ENCODE measurements around the gene NSMCE1.
"Not testable (repeated sequence)": the region's sequence is repeated elsewhere in the genome, so short reads cannot be mapped to it uniquely, and the experiment has no call there.

The NSMCE1 gene

DNA sequence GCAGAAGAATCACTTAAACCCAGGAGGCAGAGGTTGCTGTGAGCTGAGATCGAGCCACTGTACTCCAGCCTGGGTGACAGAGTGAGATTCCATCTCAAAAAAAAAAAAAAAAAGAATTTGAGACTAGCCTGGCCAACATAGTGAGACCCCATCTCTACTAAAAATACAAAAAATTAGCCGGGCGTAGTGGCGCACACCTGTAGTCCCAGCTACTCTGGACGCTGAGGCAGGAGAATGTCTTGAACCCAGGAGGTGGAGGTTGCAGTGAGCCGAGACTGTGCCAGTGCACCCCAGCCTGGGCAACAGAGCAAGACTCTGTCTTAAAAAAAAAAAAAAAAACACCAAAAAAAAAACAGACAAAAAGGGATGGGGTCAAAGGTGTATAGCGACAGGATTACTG lies 4.1 kb upstream of the NSMCE1 start:
- not testable (repeated sequence) for DNase-seq (ENCODE audit: low read depth in 1 of 2, low spot score in 1 of 2)

- no peak for DNase-seq (ENCODE audit: low read depth in 1 of 2, low spot score in 1 of 2)
These were observed 3.5 kb upstream of the NSMCE1 start for GRCh38 chr16:27272076-27272475.

- no peak for DNase-seq (ENCODE audit: low read depth in 1 of 2, low spot score in 1 of 2)
These were observed 1.8 kb upstream of the NSMCE1 start for GRCh38 chr16:27270349-27270748.

DNA sequence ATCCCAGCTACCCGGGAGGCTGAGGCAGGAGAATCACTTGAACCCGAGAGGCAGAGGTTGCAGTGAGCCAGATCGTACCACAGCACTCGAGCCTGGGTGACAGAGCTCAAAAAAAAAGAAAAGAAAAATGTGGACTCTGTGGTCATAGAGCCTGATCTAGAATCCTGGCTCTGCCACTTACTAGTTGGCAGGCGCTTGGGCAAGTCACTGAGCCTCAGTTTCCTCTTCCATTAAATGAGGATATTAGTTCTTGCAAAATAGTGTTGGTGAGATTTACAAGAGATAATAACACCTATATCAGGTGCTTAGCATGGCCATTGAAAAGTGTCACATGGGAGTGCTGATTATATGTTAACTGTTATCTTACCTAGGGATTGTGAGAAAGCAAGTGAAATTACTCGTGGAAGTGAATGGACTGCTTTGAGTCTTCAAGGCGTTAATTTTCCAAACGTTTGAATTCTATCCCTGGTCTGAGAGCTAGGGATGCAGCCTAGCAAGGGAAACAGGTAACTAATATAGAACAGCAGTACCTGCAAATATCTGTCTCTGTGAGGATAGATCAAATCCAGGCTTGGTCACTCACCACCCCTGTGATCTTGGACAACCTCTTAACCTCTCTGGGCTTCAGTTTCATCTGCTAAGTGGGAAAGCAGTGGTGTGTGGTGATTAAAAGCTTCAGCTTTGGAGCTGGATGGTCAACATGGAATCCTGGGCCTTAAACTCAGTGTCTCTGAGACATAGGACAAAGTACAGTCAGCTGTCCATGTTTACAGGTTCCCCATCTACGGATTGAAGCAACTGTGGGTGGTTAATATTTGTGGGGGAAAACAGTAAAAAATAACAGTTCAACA lies 953 bp upstream of the NSMCE1 start:
- no peak for DNase-seq (ENCODE audit: low read depth in 1 of 2, low spot score in 1 of 2)

GRCh38 chr16:27267037-27267677 lies 1.4 kb downstream of the NSMCE1 start:
- no peak for DNase-seq (ENCODE audit: low read depth in 1 of 2, low spot score in 1 of 2)

DNA sequence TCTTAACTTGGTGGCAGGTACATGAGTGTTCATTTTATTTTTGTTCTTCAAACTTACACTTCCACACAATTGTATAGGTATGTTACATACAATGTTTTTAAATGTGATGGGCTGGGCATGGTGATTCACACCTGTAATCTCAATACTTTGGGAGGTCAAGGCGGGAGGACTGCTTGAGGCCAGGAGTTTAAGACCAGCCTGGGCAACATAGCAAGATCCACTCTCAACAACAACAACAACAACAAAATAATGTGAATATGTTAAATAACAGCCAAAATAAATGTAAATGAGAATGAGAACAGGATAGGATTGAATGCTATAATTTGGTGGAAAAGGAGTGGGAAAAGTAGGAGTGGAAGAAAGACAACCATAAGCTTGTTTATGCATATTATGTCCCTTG lies 2.6 kb downstream of the NSMCE1 start:
- DNase-seq (ENCODE audit: low read depth in 1 of 2, low spot score in 1 of 2) = no peak

DNA sequence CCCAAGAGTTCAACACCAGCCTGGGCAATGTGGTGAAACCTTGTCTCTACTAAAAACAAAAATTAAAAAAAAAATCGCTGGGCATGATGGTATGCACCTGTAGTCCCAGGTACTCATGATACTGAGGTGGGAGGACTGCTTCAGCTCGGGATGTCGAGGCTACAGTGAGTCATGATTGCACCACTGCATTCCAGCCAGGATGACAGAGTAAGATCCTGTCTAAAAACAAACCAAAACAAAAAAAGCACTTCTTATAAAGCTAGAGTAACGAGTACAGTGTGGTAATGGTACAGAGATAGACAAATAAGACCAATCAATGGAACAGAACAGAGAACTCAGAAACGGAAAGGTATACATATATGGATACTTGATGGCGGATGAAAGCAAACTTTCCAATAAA lies 4.4 kb downstream of the NSMCE1 start:
- no peak for DNase-seq (ENCODE audit: low read depth in 1 of 2, low spot score in 1 of 2)

DNA sequence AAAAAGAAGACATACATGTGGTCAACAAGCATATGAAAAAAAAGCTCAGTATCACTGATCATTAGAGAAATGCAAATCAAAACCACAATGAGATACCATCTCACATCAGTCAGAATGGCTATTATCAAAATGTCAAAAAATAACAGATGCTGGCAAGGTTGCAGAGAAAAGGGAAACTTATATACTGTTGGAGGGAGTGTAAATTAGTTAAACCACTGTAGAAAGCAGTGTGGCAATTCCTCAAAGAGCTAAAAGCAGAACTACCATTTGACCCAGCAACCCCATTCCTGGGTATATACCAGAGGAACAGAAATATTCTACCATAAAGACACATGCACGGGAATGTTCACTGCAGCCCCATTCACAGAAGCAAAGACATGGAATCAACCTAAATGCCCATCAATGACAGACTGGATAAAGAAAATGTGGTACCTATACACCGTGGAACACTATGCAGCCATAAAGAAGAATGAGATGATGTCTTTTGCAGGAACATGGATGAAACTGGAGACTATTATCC lies 5.6 kb downstream of the NSMCE1 start:
- DNase-seq (ENCODE audit: low read depth in 1 of 2, low spot score in 1 of 2) = not testable (repeated sequence)

GRCh38 chr16:27259710-27260109 lies 8.9 kb downstream of the NSMCE1 start:
- no peak for DNase-seq (ENCODE audit: low read depth in 1 of 2, low spot score in 1 of 2)

DNA sequence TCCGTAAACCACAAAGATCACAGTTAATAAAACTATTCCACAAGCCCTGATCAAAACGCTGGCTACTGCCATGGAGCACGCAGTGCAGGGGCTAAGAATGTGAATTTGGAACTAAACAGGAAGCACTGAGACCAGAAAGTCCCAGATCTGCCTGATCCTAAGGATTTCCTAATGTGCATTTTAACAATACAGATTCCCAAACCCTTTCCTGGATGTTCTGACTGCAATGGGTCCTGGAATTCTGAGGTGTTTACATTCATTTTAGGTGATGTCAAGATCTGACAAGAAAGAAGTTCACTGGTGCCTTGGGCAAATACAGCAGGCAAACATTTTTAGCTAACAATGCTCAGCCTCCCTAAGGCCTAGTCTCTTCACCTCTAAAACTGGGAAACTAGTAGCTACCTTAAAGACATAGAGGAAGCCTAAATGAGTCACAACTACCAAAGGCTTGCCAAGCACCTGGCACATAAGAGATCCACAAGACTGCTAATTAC lies 10.3 kb downstream of the NSMCE1 start:
- no peak for DNase-seq (ENCODE audit: low read depth in 1 of 2, low spot score in 1 of 2)

DNA sequence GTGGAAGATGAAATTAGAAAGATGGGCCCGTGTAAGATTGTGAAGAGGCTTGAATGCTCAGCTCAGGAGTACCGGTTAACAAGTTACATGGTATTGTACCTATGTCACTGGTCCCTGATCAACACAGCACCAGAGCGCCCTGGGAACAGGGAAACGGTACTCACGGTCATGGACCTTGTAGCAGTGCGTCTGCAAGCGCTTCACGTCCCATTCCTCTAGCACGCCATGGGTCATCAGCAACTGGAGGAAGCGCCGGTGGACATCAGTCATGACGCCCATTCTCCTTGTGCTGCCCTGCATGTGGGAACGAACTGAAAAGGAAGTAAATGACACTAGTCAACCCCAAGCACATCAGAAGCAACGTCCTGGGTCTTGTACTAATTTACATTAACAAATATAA lies 11.3 kb downstream of the NSMCE1 start:
- no peak for DNase-seq (ENCODE audit: low read depth in 1 of 2, low spot score in 1 of 2)

DNA sequence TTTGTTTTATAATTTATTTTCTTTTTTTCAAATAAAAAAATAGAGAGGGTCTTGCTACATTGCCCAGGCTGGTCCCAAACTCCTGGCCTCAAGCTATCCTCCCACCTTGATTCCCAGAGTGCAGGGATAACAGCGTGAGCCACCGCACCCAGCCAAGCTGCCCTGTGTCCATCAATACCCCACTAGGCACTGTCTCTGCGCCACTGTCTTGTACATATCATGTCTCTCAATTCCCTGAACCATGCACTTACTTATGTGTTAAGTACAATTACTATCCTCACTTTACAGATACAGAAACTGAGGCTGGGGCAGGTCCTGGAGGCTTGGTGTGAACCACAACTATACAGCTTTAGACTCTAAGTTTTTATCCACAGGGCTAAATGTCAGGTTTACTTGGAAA lies 11.7 kb downstream of the NSMCE1 start:
- DNase-seq (ENCODE audit: low read depth in 1 of 2, low spot score in 1 of 2) = no peak

- no peak for DNase-seq (ENCODE audit: low read depth in 1 of 2, low spot score in 1 of 2)
These were observed 14.2 kb downstream of the NSMCE1 start for GRCh38 chr16:27254262-27254811.

- no peak for DNase-seq (ENCODE audit: low read depth in 1 of 2, low spot score in 1 of 2)
These were observed 15.0 kb downstream of the NSMCE1 start for GRCh38 chr16:27253526-27253930.

DNA sequence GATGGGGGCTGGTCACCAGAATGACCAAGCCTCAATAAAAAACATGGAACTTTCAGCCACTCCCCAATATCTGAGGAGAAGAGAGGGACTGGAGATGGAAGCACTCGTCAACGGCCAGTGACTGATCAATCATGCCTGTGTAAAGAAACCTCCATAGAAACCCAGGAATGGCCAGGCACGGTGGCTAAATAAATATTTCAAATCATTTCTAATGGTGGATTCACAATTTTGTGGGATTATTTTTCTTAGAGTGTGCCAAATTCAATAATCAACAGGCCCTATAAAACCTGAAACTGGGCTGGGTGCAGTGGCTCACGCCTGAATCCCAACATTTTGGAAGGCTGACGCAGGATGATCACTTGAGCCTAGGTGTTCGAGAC lies 16.4 kb downstream of the NSMCE1 start:
- DNase-seq (ENCODE audit: low read depth in 1 of 2, low spot score in 1 of 2) = no peak

- no peak for DNase-seq (ENCODE audit: low read depth in 1 of 2, low spot score in 1 of 2)
These were observed 16.9 kb downstream of the NSMCE1 start for GRCh38 chr16:27251541-27252205.

- not testable (repeated sequence) for DNase-seq (ENCODE audit: low read depth in 1 of 2, low spot score in 1 of 2)
These were observed 19.7 kb downstream of the NSMCE1 start for GRCh38 chr16:27248886-27249285.

GRCh38 chr16:27248036-27248435 lies 20.5 kb downstream of the NSMCE1 start:
- DNase-seq (ENCODE audit: low read depth in 1 of 2, low spot score in 1 of 2) = no peak

- DNase-seq (ENCODE audit: low read depth in 1 of 2, low spot score in 1 of 2) = not testable (repeated sequence)
These were observed 21.5 kb downstream of the NSMCE1 start for GRCh38 chr16:27247076-27247475.

DNA sequence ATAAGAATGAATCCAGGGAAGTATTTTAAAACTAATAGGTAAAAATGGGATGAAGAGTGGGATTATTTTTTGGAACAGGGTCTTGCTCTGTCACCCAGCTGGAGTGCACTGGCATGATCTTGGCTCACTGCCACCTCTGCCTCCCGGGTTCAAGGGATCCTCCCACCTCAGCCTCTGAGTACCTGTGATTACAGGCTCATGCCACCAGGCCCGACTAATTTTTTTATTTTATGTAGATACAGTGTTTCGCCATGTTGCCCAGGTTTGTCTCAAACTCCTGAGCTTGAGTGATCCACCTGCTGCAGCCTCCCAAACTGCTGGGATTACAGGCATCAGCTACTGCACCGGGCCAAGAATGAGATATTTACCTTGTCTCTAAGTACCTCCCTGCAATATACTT lies 22.1 kb downstream of the NSMCE1 start:
- no peak for DNase-seq (ENCODE audit: low read depth in 1 of 2, low spot score in 1 of 2)
